ENCODE measurements around the gene ZNF609.

Gene ZNF609, protein sequence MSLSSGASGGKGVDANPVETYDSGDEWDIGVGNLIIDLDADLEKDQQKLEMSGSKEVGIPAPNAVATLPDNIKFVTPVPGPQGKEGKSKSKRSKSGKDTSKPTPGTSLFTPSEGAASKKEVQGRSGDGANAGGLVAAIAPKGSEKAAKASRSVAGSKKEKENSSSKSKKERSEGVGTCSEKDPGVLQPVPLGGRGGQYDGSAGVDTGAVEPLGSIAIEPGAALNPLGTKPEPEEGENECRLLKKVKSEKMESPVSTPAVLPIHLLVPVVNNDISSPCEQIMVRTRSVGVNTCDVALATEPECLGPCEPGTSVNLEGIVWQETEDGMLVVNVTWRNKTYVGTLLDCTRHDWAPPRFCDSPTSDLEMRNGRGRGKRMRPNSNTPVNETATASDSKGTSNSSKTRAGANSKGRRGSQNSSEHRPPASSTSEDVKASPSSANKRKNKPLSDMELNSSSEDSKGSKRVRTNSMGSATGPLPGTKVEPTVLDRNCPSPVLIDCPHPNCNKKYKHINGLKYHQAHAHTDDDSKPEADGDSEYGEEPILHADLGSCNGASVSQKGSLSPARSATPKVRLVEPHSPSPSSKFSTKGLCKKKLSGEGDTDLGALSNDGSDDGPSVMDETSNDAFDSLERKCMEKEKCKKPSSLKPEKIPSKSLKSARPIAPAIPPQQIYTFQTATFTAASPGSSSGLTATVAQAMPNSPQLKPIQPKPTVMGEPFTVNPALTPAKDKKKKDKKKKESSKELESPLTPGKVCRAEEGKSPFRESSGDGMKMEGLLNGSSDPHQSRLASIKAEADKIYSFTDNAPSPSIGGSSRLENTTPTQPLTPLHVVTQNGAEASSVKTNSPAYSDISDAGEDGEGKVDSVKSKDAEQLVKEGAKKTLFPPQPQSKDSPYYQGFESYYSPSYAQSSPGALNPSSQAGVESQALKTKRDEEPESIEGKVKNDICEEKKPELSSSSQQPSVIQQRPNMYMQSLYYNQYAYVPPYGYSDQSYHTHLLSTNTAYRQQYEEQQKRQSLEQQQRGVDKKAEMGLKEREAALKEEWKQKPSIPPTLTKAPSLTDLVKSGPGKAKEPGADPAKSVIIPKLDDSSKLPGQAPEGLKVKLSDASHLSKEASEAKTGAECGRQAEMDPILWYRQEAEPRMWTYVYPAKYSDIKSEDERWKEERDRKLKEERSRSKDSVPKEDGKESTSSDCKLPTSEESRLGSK (N-terminal part only)

DNA sequence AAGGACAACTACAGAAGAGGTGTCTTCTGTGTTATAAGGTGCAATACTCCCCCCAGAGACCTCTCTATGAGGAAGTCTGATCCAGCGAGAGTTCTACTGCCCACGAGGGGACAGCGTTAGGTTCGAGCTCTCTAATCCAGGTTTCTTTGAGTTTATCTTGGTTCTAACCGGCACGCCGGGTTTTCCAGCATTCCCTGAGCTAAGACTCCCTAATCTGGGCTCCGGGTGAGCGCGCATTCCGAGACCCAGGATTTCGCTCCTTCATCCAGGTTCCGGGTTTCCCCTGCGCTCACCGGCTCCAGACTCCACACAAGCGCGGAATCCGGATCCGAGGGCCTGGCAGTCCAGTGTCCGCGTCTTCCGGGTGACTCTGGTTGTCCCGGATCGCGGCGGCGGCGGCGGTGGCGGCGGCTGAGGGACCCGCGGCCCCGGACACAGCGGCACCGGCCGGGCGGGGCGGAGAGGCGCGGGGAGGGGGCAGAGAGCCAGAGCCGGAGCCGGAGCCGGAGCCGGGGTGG lies at the start of gene ZNF609:
TSS of gene ZNF609 (plus strand) at position 373 of the 518 bp plus-strand sequence. CDS start 38,842 bp downstream, outside the sequence.
- peak; percentile 93 for DNase-seq (ENCODE audit: low read depth)

DNA sequence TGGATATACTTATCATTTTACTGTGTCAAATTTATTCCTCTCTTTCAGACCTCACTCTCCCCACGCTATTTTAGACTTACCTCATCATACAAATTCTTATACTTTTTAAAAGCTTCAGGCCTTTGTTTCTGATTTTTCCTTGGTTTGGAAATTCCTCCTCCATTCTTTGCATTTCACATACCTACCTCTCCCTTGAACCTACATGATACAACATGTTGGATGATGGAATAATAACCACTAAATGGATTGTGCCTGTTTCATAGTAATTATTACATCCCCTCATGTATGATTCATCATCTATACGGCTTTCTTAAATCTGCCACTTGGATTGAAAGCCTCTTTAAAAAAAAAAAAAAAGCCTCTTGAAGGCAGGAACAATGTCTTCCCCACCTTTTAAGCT lies 48.2 kb upstream of the ZNF609 start:
- no peak for DNase-seq (ENCODE audit: low read depth)

DNA sequence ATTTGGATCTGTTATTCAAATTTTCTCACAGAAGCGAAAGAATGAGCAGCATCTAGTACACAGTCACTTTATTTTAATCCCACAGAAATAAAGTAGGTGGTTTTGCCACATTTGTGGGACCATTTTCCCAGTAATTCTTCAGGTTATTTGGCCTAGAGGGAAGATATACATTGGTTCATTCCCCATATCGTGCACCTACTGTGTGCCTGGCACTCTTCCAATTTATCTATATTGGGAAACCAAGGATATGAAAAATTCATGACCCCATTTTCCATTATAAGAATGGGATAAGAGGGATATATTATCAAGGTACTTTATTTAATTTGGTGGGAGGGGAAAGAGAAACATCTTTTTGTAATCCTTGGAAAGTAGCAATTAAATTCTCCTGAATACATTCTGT lies 37.7 kb upstream of the ZNF609 start:
- no peak for DNase-seq (ENCODE audit: low read depth)

DNA sequence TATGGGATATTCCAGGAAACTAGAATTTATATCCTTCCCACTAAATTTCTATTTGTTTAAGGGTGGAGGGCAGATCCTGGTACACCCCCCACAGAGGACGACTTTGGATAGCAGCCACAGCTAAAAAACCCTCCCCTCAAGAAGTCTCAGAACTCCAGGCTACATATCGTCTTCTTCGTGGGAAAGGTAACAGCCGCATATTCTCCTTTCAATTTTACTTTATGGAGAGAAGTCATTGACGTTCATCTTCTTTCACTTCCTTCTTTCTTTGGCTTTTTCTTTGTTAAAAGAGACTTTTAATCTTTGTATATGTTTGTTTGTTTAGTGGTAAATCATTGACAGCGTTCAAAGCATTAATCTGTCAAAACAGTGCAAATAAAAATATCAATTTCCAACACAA lies 36.4 kb upstream of the ZNF609 start:
- DNase-seq (ENCODE audit: low read depth) = no peak

DNA sequence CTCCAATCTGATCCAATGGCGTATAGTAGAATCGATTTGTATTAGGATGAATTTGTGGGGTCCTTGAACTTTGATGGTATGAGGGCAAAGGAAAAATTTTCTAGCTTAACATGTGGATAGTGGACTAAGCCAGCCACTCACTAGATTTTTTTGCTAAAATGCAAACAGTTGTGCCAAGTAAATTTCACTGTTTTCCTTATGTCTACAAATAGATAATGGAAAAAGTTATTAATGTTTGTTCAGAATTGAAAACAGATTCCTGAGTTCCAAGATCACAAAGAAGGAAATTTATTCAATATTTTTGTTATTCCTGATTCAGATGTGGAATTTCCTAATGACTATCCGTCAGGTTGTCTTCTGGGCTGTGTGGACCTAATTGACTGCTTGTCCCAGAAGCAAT lies 35.2 kb upstream of the ZNF609 start:
- DNase-seq (ENCODE audit: low read depth) = no peak

DNA sequence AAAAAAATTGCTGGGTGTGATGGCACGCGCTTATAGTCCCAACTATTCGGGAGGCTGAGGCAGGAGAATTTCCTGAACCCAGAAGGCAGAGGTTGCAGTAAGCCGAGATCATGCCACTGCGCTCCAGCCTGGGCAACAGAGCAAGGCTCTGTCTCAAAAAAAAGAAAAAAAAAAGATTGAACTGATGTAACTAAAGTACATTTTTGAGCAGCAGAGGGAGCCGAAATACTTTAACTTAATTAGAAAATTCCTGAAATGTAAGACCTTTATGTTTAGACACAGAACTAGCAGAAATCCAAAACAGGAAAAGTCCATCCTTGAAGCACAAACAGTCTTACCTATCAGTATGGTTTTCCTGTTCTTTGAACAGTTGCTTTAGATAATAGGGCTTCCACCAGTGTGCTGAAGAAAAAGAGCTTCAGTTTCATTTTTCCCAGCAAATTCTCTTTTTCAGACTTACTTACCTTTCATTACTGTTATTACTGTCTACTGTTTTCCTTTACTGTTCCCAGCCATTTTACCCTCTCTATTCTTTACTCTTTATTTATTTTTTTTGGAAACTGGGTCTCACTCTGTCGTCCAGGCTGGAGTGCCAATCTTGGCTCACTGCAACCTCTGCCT lies 33.4 kb upstream of the ZNF609 start:
- peak; percentile 21 for DNase-seq (ENCODE audit: low read depth)

DNA sequence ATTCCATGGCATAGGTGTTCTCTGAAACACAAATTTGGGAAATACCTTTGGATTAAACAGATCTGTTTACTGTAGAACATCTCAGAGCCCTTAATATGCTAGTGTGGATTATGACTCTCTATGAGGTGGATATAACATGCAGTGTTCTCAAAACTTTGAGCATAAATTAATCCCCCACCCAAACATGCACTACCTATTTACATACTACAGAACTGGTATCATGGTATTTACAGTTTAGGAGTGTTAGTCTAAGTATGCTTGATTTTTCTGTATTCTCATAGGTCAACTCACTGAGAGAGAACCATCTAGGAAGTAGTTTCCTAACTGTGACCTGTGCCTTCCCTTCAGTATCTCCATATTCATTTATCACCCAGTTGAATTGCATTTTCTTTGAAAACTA lies 30.9 kb upstream of the ZNF609 start:
- DNase-seq (ENCODE audit: low read depth) = no peak

DNA sequence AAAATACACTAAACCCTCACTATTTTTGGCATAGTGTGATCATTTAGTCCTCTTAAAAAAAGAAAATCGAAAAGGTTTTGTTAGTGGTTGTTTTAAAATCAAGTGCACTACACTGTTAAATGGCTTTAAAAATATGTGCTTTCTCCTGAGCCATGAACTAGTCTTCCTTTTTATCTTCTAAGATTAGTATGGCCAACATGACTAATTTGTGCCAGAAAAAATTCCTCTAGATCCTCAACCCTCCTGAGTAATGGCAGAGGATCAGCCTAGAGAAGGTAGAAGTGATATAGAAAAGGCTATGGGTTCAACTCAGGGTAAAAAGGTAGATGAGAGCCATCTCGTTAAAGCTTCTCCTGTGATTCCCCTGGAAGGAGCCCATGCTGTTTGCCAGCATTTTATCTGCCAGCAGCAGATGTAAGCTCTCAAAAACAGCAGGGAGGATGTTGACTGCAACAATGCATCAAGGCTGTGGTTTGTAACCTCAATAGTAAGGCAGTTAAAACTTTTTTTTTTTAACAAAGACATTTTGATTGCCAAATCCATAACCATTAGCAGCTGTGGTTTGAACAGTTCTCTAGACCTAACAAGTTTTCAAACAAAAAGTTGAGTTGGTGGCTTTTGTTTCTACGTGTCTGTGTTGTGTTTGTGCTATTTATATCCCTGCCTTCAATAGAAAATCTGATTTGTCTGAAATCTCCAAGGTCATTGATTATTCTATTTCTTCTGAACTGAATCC lies 30.2 kb upstream of the ZNF609 start:
- DNase-seq (ENCODE audit: low read depth) = peak; percentile 88

DNA sequence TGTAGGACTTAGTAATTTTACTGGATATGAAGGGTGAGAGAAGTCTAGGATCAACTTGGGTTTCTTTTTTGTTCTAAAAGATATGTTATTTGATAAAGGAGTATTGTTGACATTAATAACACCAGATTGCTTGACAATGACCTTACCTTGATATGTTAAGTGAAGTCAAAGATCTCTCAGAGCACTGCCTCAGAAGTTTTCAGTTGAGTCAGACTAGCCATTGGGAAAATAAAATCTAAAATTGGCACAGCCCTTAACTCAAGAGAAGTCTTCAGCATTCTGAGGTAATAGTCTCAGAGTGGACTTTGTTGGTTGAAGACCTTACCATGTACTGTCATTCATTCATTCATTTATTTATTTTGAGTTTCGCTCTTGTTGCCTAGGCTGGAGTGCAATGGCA lies 22.4 kb upstream of the ZNF609 start:
- DNase-seq (ENCODE audit: low read depth) = no peak

DNA sequence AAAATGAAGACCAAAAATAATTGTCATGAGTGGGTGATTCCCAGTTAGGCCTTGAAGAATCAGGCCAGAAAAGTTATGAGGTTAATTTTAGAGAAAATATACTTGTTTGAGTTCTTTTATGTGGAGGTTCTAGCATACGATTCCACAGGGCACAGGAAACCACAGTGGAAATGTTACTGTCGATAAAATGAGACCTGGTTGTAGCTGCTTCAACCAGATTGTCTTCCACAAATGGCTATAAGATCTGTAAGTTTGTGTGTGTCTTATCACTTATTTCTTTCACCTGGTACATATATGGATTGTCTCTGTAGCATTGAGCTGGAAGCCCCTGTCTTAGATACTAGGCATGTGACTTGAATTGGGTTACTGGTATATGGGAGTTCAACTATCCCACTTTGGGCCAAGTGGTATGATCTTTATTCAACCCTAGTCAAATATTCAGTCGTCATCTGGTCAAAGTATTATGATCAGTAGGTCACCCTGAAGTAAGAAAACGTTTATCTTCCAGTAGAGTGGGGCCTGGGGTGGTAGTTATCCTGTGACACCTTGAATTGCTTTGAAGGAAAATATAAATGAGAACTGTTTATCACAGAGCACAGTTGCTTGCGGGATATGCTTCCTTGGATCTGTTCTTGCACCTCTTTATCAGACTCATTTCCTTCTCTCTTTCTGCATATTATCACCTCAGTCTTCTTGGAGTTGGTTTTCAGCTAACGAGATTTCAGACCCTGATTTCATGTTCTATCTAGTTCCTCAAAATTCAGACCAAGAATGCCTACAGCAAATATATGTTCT lies 21.5 kb upstream of the ZNF609 start:
- no peak for DNase-seq (ENCODE audit: low read depth)

DNA sequence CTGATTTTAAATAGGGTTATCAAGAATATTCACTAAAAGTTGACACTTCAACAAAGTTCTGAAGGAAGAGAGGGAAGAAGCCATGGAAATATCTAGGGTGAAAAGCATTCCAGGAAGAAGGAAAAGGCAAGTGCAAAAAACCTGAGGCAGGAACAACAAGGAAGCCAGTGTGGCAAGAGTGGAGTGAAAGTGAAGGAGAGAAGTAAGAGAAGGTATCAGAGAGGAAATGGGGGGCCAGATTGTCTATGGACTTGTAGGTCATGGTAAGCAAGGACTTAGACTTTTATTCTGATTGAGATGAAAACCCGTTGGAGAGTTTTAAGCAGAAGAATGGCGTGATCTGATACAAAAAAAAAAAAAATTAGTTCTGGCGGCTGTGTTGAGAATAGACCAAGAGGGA lies 18.5 kb upstream of the ZNF609 start:
- DNase-seq (ENCODE audit: low read depth) = no peak

DNA sequence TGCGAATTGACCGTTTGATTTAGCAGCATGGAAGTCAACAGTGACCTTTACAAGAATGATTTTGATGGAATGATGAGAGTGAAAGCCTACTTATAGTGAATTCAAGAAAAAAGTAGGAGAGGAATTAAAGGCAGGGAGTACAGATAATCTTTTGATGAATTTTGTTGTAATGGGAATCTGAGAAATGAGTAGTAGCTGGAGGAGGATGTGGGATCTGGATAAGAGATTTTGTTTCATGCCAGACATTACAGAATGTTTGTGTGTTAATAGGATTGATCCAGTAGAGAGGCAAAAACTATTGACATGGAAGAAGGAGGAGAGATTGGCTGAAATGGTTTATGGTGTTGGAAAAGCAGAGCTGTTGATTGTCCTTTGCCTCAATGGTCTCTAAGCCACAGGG lies 17.4 kb upstream of the ZNF609 start:
- DNase-seq (ENCODE audit: low read depth) = no peak

DNA sequence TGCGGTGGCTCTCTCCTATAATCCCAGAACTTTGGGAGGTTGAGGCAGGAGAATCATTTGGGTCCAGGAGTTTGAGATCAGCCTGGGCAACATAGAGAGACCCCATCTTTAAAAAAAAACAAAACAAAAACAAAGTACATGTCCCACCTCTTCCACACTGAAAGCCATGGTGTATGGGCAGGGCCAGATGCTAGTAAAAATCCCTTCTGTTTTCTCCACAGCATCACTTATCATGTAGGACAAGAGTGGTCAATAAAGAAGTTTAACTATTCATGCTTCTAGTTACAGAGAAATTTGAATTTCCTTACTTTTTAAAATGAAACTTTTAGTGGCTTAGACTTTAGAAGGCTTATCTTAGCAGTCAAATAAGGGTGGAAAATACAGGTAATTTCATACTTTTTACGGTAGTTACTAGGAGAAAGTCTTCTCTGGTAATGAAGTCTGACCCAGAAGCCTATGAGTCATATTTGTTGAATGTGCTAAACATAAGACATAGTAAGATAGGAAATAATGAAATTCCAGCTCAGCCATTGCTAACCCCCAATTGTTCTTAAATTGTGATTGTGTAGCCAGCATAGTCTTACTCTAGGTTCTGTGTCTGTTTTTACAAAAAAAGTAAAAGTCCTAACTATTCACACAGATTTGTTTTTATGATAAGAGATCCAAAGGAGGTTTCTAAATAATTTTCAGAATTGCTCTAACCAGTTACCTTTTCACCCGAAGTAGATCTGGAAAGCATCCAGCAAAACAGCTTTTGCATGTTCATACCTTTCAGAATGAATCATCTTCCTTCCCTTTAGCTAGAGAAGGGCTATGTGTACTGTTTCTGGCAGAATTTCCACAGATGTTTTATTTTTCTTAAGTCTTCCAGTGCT lies 16.4 kb upstream of the ZNF609 start:
- DNase-seq (ENCODE audit: low read depth) = peak; percentile 37

DNA sequence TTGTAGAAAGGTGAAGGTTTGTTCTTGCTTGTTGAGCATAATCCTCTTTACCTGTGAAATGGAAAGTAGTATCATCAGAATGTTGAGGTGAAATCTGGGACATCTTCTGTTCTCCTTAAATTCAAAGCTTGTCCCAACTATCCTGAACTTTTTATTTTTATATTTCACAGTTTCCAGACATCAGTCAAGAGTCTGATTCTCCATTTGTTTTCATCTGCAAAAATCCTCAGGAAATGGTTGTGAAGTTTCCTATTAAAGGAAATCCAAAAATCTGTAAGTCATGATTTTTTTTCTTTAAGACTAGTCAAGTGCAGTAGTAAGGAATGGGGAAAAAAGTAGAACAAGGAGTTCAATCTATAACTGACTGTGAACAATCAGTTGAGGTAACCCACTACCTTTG lies 15.5 kb upstream of the ZNF609 start:
- DNase-seq (ENCODE audit: low read depth) = no peak

DNA sequence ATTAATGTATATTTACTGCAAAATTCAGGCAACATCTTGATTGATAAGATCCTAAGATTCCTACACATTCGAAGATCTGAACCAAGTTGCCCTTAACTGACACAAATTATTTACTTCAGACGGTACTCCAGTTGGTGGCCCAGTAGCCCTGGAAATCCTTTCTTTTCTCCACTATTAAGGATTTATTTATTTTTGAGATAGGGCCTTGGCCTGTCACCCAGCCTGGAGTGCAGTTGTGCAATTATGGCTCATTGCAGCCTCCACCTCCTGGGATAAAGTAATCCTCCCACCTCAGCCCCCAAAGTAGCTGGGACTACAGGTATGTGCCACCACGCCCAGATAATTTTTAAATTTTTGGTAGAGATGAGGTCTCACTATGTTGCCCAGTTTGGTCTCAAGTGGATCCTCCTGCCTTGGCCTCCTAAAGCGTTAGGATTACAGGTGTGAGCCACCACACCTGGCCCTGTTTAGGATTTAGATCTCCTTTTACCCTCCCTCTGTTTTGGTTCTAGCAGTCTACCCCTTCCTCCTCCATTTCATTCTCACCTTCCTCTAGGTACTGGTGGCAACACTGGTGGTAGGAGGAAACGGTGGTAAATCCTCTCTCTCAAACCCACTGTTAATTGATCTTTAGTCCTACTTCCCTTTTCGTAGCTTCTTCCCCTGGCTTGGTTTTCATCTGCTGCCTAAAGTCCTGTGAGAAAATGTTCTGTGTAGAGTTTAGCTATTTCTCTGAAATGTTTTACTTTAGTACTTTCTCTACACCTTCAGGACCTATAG lies 12.7 kb upstream of the ZNF609 start:
- DNase-seq (ENCODE audit: low read depth) = no peak

DNA sequence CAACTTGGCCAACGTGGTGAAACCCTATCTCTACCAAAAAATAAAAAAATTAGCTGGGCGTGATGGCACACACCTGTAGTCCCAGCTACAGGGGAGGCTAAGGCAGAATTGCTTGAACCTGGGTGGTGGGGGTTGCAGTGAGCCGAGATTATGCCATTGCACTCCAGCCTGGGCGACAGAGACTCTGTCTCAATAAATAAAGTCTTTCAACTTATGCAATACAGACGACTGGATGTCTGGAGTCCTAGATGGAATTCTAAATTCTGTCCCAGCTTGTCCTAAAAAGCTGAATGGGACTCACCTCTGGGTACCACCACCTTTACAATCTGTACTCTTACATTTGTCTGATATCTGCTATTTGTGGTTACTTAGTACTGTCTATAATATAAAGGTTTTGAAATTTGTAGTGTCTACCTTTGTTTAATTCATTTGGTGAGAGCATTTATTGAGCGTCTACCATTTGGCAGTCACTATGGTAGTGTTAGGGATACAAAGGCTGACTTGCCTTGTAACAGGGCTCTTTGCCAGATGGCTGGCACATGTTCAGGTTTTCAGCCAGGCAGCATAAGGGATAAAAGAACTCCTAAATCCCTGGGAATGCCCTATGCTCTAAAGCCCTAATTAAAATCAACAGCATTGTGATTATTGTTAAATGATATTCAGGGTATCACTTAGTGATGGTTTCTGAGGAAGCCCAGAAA lies 7.2 kb upstream of the ZNF609 start:
- DNase-seq (ENCODE audit: low read depth) = no peak

DNA sequence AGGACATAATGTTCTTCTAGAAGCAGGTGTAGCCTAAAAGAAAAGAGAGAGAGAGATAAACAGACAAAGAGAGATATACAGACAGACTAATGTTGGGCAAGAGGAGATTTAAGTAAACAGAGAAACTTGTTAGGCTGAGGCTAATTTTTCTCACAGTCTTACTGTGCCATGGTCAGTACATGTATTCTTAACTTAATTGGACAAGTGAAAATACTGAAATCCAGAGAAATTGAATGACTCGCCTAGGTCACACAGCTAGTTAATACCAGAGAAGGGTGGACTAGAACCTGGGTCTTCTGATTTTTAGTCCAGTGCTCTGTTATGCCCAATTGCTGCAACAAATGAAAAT lies 6.7 kb upstream of the ZNF609 start:
- DNase-seq (ENCODE audit: low read depth) = no peak

DNA sequence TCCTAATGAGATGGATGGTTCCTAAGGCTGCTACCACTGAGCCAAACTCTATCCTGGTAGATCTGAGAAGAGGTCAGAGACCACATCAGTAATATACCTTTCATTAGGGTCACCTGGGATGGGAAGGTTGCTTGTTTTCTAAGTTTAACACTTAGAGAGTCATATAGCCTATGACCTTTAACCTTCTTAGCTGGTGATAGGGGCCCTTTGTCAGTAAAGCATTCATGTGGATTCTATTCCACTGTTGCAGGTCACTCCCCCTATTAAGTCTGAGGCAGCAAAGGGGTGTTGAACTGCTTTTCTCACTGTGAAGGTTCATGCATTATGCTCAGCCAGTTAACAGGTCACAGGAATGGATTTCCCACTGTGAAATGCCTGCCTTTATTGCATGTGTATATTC lies 6.1 kb upstream of the ZNF609 start:
- DNase-seq (ENCODE audit: low read depth) = no peak
